ENCODE data around the gene DEPDC5.
"Not testable (repeated sequence)": the region's sequence is repeated elsewhere in the genome, so short reads cannot be mapped to it uniquely, and the experiment has no call there.

The DEPDC5 gene

DNA sequence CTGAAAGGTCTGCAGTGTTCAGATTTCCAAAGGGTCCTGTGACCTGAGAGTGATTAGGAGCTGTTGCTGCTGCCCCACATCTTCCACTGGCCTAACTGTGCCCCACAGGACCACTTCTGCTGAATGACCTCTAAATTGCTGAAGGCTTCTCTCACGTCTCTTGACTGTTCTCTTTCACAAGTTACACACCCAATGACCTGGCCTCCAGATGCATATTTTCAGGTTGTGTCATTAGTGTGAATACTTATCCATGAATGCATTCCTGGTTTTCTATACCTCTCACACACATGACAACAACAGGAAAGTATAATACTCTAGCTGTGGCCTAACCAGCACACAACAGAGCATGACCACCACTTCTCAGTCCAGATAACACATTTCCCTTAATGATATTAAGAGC is 19.3 kb upstream of the DEPDC5 start:
- Histone ChIP-seq H3K4me2 (ENCODE audit: low read length) (no peak overlapping the region), H3K56ac (ENCODE audit: low read length) (no peak overlapping the region), H3K4me1 (ENCODE audit: control insufficient read depth, low read depth, low read length) (peaks cover 1% of the 10 kb centered on the region), H3K23ac (ENCODE audit: low read length) (no peak overlapping the region), H2BK120ac (ENCODE audit: low read depth, low read length) (no peak overlapping the region), H3K79me1 (ENCODE audit: low read length) (peaks cover 16% of the 10 kb centered on the region), H3K18ac (ENCODE audit: low read length) (no peak overlapping the region), H3K79me2 (ENCODE audit: control insufficient read depth, insufficient read depth, low read length) (peaks cover 18% of the 10 kb centered on the region), H2AK5ac (ENCODE audit: low read length) (no peak overlapping the region), H3K27me3 (ENCODE audit: insufficient read depth, low read length, poor library complexity) (no peaks in the 10 kb centered on the region), H2BK5ac (ENCODE audit: low read length) (no peak overlapping the region), H3K4ac (ENCODE audit: low read depth, low read length) (no peak overlapping the region), H4K8ac (ENCODE audit: low read depth, low read length) (no peak overlapping the region), H3K9ac (ENCODE audit: low read length) (no peak overlapping the region), H3K4me3 (ENCODE audit: low read length) (no peak overlapping the region), H3K27ac (ENCODE audit: low read depth, low read length) (no peak overlapping the region), H2BK15ac (replicated peaks; ENCODE audit: low read depth) (no peak overlapping the region), H3K36me3 (ENCODE audit: control insufficient read depth, insufficient read depth, low read length) (no peaks in the 10 kb centered on the region), H4K5ac (ENCODE audit: low read length) (no peak overlapping the region)
- peak; percentile 51 for DNase-seq
- WGBS (ENCODE audit: extremely low coverage, insufficient coverage, low lambda C conversion rate) = no CpG with 5 or more reads among the region's 1 CpG

GRCh38 chr22:31736458-31736857 is 17.4 kb upstream of the DEPDC5 start:
- Histone ChIP-seq H4K8ac (ENCODE audit: low read depth, low read length) (no peak overlapping the region), H3K4me1 (ENCODE audit: control insufficient read depth, low read depth, low read length) (peaks cover 1% of the 10 kb centered on the region), H3K4me2 (ENCODE audit: low read length) (no peak overlapping the region), H3K79me2 (ENCODE audit: control insufficient read depth, insufficient read depth, low read length) (peaks cover 21% of the 10 kb centered on the region), H2AK5ac (ENCODE audit: low read length) (no peak overlapping the region), H3K79me1 (ENCODE audit: low read length) (peaks cover 15% of the 10 kb centered on the region), H3K18ac (ENCODE audit: low read length) (no peak overlapping the region), H3K4me3 (ENCODE audit: low read length) (no peak overlapping the region), H2BK120ac (ENCODE audit: low read depth, low read length) (no peak overlapping the region), H4K5ac (ENCODE audit: low read length) (no peak overlapping the region), H2BK15ac (replicated peaks; ENCODE audit: low read depth) (no peak overlapping the region), H2BK5ac (ENCODE audit: low read length) (no peak overlapping the region), H3K23ac (ENCODE audit: low read length) (no peak overlapping the region), H3K4ac (ENCODE audit: low read depth, low read length) (no peak overlapping the region), H3K27me3 (ENCODE audit: insufficient read depth, low read length, poor library complexity) (no peaks in the 10 kb centered on the region), H3K36me3 (ENCODE audit: control insufficient read depth, insufficient read depth, low read length) (no peaks in the 10 kb centered on the region), H3K27ac (ENCODE audit: low read depth, low read length) (no peak overlapping the region), H3K56ac (ENCODE audit: low read length) (no peak overlapping the region), H3K9ac (ENCODE audit: low read length) (no peak overlapping the region)
- DNase-seq = no peak
- WGBS (ENCODE audit: extremely low coverage, insufficient coverage, low lambda C conversion rate) = no CpG with 5 or more reads among the region's 2 CpGs

GRCh38 chr22:31737932-31738331 is 15.9 kb upstream of the DEPDC5 start:
- H3K79me1 ChIP-seq (ENCODE audit: low read length) = peaks cover 12% of the 10 kb centered on the region
- H3K4me2 ChIP-seq (ENCODE audit: low read length) = no peak overlapping the region
- H3K4me3 ChIP-seq (ENCODE audit: low read length) = no peak overlapping the region
- no peak overlapping the region for H4K5ac ChIP-seq (ENCODE audit: low read length)
- no CpG with 5 or more reads among the region's 5 CpGs for WGBS (ENCODE audit: extremely low coverage, insufficient coverage, low lambda C conversion rate)
- H3K4me1 ChIP-seq (ENCODE audit: control insufficient read depth, low read depth, low read length) = peaks cover 1% of the 10 kb centered on the region
- H3K79me2 ChIP-seq (ENCODE audit: control insufficient read depth, insufficient read depth, low read length) = peaks cover 24% of the 10 kb centered on the region
- no peak overlapping the region for H2BK15ac ChIP-seq (replicated peaks; ENCODE audit: low read depth)
- H4K8ac ChIP-seq (ENCODE audit: low read depth, low read length) = no peak overlapping the region
- no peak overlapping the region for H2BK120ac ChIP-seq (ENCODE audit: low read depth, low read length)
- H2BK5ac ChIP-seq (ENCODE audit: low read length) = no peak overlapping the region
- H3K27me3 ChIP-seq (ENCODE audit: insufficient read depth, low read length, poor library complexity) = no peaks in the 10 kb centered on the region
- no peak overlapping the region for H3K56ac ChIP-seq (ENCODE audit: low read length)
- no peak overlapping the region for H3K27ac ChIP-seq (ENCODE audit: low read depth, low read length)
- H3K36me3 ChIP-seq (ENCODE audit: control insufficient read depth, insufficient read depth, low read length) = no peaks in the 10 kb centered on the region
- no peak overlapping the region for H3K23ac ChIP-seq (ENCODE audit: low read length)
- no peak overlapping the region for H2AK5ac ChIP-seq (ENCODE audit: low read length)
- no peak overlapping the region for H3K18ac ChIP-seq (ENCODE audit: low read length)
- no peak overlapping the region for H3K4ac ChIP-seq (ENCODE audit: low read depth, low read length)
- H3K9ac ChIP-seq (ENCODE audit: low read length) = no peak overlapping the region
- no peak for DNase-seq

DNA sequence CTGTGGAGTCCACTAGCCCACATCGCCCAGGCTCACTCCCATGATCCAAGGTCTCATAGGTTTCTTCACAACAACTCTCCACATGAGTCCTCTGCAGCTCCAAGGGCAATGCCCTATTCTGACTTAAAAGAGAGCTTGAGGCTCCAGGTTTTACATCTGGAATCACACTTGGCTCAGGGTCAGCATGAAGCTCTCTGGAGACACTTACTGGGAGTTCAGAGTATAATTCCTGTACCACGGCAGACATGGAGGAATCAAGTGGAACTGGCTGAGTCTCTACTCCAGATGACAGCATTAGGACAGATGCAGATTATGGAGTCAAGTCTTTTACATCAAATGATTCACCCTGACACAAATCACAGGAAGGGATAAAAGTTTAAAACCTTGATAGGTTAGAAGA is 15.3 kb upstream of the DEPDC5 start:
- Histone ChIP-seq H3K4ac (ENCODE audit: low read depth, low read length) (no peak overlapping the region), H3K36me3 (ENCODE audit: control insufficient read depth, insufficient read depth, low read length) (no peaks in the 10 kb centered on the region), H3K18ac (ENCODE audit: low read length) (no peak overlapping the region), H3K79me1 (ENCODE audit: low read length) (peaks cover 12% of the 10 kb centered on the region), H2AK5ac (ENCODE audit: low read length) (no peak overlapping the region), H3K4me3 (ENCODE audit: low read length) (no peak overlapping the region), H3K23ac (ENCODE audit: low read length) (no peak overlapping the region), H3K9ac (ENCODE audit: low read length) (no peak overlapping the region), H3K56ac (ENCODE audit: low read length) (no peak overlapping the region), H3K4me1 (ENCODE audit: control insufficient read depth, low read depth, low read length) (peaks cover 1% of the 10 kb centered on the region), H2BK120ac (ENCODE audit: low read depth, low read length) (no peak overlapping the region), H2BK15ac (replicated peaks; ENCODE audit: low read depth) (no peak overlapping the region), H4K8ac (ENCODE audit: low read depth, low read length) (no peak overlapping the region), H3K4me2 (ENCODE audit: low read length) (no peak overlapping the region), H4K5ac (ENCODE audit: low read length) (no peak overlapping the region), H3K79me2 (ENCODE audit: control insufficient read depth, insufficient read depth, low read length) (peaks cover 25% of the 10 kb centered on the region), H3K27me3 (ENCODE audit: insufficient read depth, low read length, poor library complexity) (no peaks in the 10 kb centered on the region), H3K27ac (ENCODE audit: low read depth, low read length) (no peak overlapping the region), H2BK5ac (ENCODE audit: low read length) (no peak overlapping the region)
- WGBS (ENCODE audit: extremely low coverage, insufficient coverage, low lambda C conversion rate) = no CpG with 5 or more reads among the region's 2 CpGs
- DNase-seq = peak; percentile 13

DNA sequence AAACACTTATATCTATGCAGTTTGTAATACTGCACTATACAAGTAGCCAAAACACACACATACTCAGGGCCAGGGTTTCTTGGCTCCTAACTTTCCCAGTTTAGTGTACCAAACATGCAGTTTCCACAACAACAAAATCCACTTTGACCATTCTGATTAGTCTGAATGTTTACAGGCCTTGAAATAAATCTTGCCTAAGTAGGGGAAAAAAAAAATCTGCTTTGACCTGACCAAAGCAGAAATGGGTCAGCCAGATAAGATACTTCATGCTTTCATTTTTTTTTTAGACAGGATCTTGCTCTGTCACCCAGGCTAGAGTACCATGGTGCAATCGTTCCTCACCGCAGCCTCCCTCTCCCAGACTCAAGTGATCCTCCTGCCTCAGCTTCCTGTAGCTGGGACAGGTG is 14.0 kb upstream of the DEPDC5 start:
- Histone ChIP-seq H3K4me1 (ENCODE audit: control insufficient read depth, low read depth, low read length) (no peaks in the 10 kb centered on the region), H4K5ac (ENCODE audit: low read length) (no peak overlapping the region), H3K79me2 (ENCODE audit: control insufficient read depth, insufficient read depth, low read length) (peaks cover 20% of the 10 kb centered on the region), H3K56ac (ENCODE audit: low read length) (no peak overlapping the region), H3K9ac (ENCODE audit: low read length) (no peak overlapping the region), H2BK15ac (replicated peaks; ENCODE audit: low read depth) (no peak overlapping the region), H3K27ac (ENCODE audit: low read depth, low read length) (no peak overlapping the region), H2BK5ac (ENCODE audit: low read length) (no peak overlapping the region), H4K8ac (ENCODE audit: low read depth, low read length) (no peak overlapping the region), H2AK5ac (ENCODE audit: low read length) (no peak overlapping the region), H3K4me3 (ENCODE audit: low read length) (no peak overlapping the region), H3K18ac (ENCODE audit: low read length) (no peak overlapping the region), H3K27me3 (ENCODE audit: insufficient read depth, low read length, poor library complexity) (no peaks in the 10 kb centered on the region), H3K23ac (ENCODE audit: low read length) (no peak overlapping the region), H3K4me2 (ENCODE audit: low read length) (no peak overlapping the region), H3K79me1 (ENCODE audit: low read length) (peaks cover 6% of the 10 kb centered on the region), H2BK120ac (ENCODE audit: low read depth, low read length) (no peak overlapping the region), H3K36me3 (ENCODE audit: control insufficient read depth, insufficient read depth, low read length) (no peaks in the 10 kb centered on the region), H3K4ac (ENCODE audit: low read depth, low read length) (no peak overlapping the region)
- no CpG with 5 or more reads among the region's 2 CpGs for WGBS (ENCODE audit: extremely low coverage, insufficient coverage, low lambda C conversion rate)
- no peak for DNase-seq

DNA sequence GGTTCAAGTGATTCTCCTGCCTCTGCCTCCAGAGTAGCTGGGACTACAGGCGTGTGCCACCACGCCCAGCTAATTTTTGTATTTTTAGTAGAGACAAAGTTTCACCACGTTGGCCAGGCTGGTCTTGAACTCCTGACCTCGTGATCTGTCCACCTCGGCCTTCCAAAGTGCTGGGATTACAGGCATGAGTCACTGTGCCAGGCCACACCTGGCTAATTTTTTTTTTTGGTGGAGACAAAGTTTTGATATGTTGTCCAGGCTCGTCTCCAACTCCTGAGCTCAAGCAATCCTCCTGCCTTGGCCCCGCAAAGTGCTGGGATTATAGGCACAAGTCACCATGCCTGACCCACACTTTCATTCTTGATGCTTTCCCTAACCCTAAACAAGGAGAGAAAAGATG is 13.5 kb upstream of the DEPDC5 start:
- H3K9ac ChIP-seq (ENCODE audit: low read length); H2AK5ac ChIP-seq (ENCODE audit: low read length); H3K4me1 ChIP-seq (ENCODE audit: control insufficient read depth, low read depth, low read length); H4K5ac ChIP-seq (ENCODE audit: low read length); H3K4ac ChIP-seq (ENCODE audit: low read depth, low read length); H3K27me3 ChIP-seq (ENCODE audit: insufficient read depth, low read length, poor library complexity); H3K36me3 ChIP-seq (ENCODE audit: control insufficient read depth, insufficient read depth, low read length); H2BK120ac ChIP-seq (ENCODE audit: low read depth, low read length); H2BK5ac ChIP-seq (ENCODE audit: low read length); H3K27ac ChIP-seq (ENCODE audit: low read depth, low read length); H2BK15ac ChIP-seq (replicated peaks; ENCODE audit: low read depth); H3K56ac ChIP-seq (ENCODE audit: low read length); DNase-seq; H3K4me2 ChIP-seq (ENCODE audit: low read length); H3K23ac ChIP-seq (ENCODE audit: low read length); H4K8ac ChIP-seq (ENCODE audit: low read depth, low read length); H3K79me1 ChIP-seq (ENCODE audit: low read length); H3K18ac ChIP-seq (ENCODE audit: low read length); H3K4me3 ChIP-seq (ENCODE audit: low read length): not testable (repeated sequence)
- WGBS (ENCODE audit: extremely low coverage, insufficient coverage, low lambda C conversion rate) = no CpG with 5 or more reads among the region's 7 CpGs
- H3K79me2 ChIP-seq (ENCODE audit: control insufficient read depth, insufficient read depth, low read length) = peaks cover 21% of the 10 kb centered on the region
